ENCODE results near the gene SDK1.

Gene SDK1

GRCh38 chr7:3780016-3780415 is 479.0 kb downstream of the SDK1 start:
- DNase-seq = no peak

GRCh38 chr7:3780525-3780924 is 479.5 kb downstream of the SDK1 start:
- no peak for DNase-seq

- no peak for DNase-seq
Measured at GRCh38 chr7:3781607-3782006, 480.6 kb downstream of the SDK1 start.

- DNase-seq = peak in 6 of 56 donors; percentile 3 to 40 (median 8)
Measured at GRCh38 chr7:3787717-3788264, 486.7 kb downstream of the SDK1 start.

- no peak for DNase-seq
Measured at GRCh38 chr7:3790803-3791202, 489.8 kb downstream of the SDK1 start.

- no peak for DNase-seq
Measured at GRCh38 chr7:3791327-3791726, 490.3 kb downstream of the SDK1 start.

GRCh38 chr7:3795141-3795540 is 494.1 kb downstream of the SDK1 start:
- no peak for DNase-seq

GRCh38 chr7:3795781-3796180 is 494.7 kb downstream of the SDK1 start:
- DNase-seq = no peak

- no peak for DNase-seq
Measured at GRCh38 chr7:3805151-3805550, 504.1 kb downstream of the SDK1 start.

- DNase-seq = no peak
Measured at GRCh38 chr7:3806516-3806915, 505.5 kb downstream of the SDK1 start.

- DNase-seq = no peak
Measured at GRCh38 chr7:3807824-3808223, 506.8 kb downstream of the SDK1 start.

GRCh38 chr7:3821488-3821887 is 520.4 kb downstream of the SDK1 start:
- no peak for DNase-seq

- no peak for DNase-seq
Measured at GRCh38 chr7:3825491-3825890, 524.4 kb downstream of the SDK1 start.

- no peak for DNase-seq
Measured at GRCh38 chr7:3832199-3832598, 531.1 kb downstream of the SDK1 start.

- no peak for DNase-seq
Measured at GRCh38 chr7:3835109-3835508, 534.1 kb downstream of the SDK1 start.

- DNase-seq = no peak
Measured at GRCh38 chr7:3836855-3837254, 535.8 kb downstream of the SDK1 start.

GRCh38 chr7:3844540-3845151 is 543.6 kb downstream of the SDK1 start:
- DNase-seq = no peak

GRCh38 chr7:3846738-3847137 is 545.7 kb downstream of the SDK1 start:
- no peak for DNase-seq

- no peak for DNase-seq
Measured at GRCh38 chr7:3847336-3847735, 546.3 kb downstream of the SDK1 start.

GRCh38 chr7:3859431-3859830 is 558.4 kb downstream of the SDK1 start:
- DNase-seq = no peak

GRCh38 chr7:3860932-3861331 is 559.9 kb downstream of the SDK1 start:
- no peak for DNase-seq

GRCh38 chr7:3861386-3861785 is 560.3 kb downstream of the SDK1 start:
- DNase-seq = no peak

- no peak for DNase-seq
Measured at GRCh38 chr7:3861941-3862340, 560.9 kb downstream of the SDK1 start.

- no peak for DNase-seq
Measured at GRCh38 chr7:3862774-3863173, 561.7 kb downstream of the SDK1 start.
